HFF-Myc (cell line): ENCODE results near the gene FAM131A.

Experiments
- DNase-seq: peaks from one replicate; pipeline ENCODE4 v3.0.0-alpha.2; 2011; ENCODE audit warnings: low read depth; ENCODE audit errors: extremely low read depth
- H3K4me3 ChIP-seq: replicated peaks from 2 replicates; pipeline ENCODE4 v1.5.1; 2011; ENCODE audit warnings: low read depth, mild to moderate bottlenecking, control low read depth, low read length
- CTCF ChIP-seq: IDR thresholded peaks from 2 replicates; pipeline ENCODE4 v1.5.1; 2012; ENCODE audit warnings: mild to moderate bottlenecking, low read depth, low read length, control low read depth; ENCODE audit errors: missing control alignments

The FAM131A gene

DNA sequence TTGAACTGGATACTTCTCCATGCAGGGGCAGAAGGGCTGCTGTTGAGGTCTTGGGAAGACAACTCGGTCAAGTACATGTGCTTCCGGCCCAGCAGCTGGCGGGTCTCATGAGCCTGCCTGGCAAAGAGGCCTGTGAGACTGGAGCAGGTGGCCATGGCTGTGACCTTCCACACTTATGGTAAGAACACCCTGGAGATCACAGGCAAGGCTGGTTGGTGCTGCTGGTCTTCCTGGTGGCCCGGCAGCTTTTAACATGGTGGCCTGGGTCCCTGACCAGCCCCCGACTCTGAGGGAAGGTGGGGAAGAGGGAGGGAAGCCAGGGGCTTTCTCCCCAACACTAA lies 57.9 kb downstream of the FAM131A start:
- no peak for TF ChIP-seq CTCF
- H3K4me3 ChIP-seq: no peak overlapping the region
- no peak for DNase-seq
